GM12892 (cell line): ENCODE measurements around the gene ELL.

Experiments
- POLR2A ChIP-seq: IDR thresholded peaks from 2 replicates; pipeline ENCODE4 v1.6.1; 2011; ENCODE audit warnings: low read depth, low read length, control low read depth
- POLR2AphosphoS5 ChIP-seq: IDR thresholded peaks from 2 replicates; pipeline ENCODE4 v1.6.1; 2011; ENCODE audit warnings: low read depth, low read length, control low read depth

DNA sequence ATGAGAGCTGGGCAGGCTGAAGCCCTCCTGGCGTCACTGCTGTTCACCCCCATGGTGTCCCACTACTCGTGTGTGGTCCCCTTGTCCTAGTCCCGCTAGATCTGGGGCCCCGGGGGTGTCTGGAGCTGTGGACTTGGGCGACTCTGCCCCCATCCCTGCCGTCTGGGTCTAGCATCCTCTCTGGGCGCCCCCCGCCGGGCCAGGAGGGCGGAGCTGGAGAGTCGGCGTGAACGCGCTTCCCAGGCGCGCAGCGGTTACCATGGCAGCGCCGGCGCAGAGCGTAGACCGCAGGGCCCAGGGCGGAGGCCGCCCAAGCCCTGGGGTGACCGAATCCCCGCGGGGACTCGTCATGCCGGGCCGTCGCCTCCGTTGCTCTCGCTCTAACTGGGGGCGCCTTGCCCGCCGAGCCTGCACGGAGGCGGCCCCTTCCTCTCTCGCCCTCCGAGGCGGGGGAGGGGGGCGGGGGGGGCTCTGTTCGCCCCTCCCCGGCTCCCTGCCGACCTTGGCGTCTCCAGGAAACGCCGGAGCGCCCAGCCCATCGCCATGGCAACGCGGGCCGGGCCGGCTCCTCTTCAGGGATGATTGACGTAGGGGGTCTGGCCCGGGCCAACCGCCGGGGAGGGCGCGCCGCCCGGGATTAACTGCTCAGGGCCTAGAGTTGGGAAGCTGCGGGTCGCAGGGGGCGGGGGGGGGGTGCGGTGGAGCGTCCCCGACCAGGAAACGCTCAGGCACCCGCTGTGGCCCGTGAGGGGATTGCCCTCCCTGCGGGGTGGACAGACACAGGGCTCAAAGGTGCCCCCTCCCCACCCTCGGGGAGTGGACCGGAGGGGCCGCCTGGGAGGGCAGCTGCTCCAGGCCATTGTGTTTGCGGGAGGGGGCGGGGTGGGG is 92.8 kb downstream of the ELL start:
- TF ChIP-seq POLR2AphosphoS5 (no peak), POLR2A (no peak)
